NCI-H2227 (cell line): ENCODE measurements around the gene IL1RAP.
"Not testable (repeated sequence)": the region's sequence is repeated elsewhere in the genome, so short reads cannot be mapped to it uniquely, and the experiment has no call there.

Experiments used
- DNase-seq: peaks from one replicate; lab custom pipeline; 2025; ENCODE audit not compliant: unreplicated experiment; lab: John Stamatoyannopoulos, UW

The IL1RAP gene

GRCh38 chr3:190505381-190506003, 8.4 kb upstream of the IL1RAP start:
- no peak for DNase-seq

GRCh38 chr3:190506271-190506670, 7.6 kb upstream of the IL1RAP start:
- DNase-seq, result no peak

GRCh38 chr3:190512666-190513065, 1.2 kb upstream of the IL1RAP start:
- no peak for DNase-seq

GRCh38 chr3:190514413-190515153, 698 bp downstream of the IL1RAP start:
- DNase-seq, result no peak

GRCh38 chr3:190516416-190516815, 2.5 kb downstream of the IL1RAP start:
- DNase-seq, result no peak

GRCh38 chr3:190517687-190518086, 3.8 kb downstream of the IL1RAP start:
- DNase-seq, result no peak

- DNase-seq, result not testable (repeated sequence)
These were observed 4.6 kb downstream of the IL1RAP start for GRCh38 chr3:190518531-190518930.

GRCh38 chr3:190519886-190520285, 6.0 kb downstream of the IL1RAP start:
- no peak for DNase-seq

GRCh38 chr3:190521998-190522397, 8.1 kb downstream of the IL1RAP start:
- no peak for DNase-seq

GRCh38 chr3:190522621-190523222, 8.8 kb downstream of the IL1RAP start:
- no peak for DNase-seq

GRCh38 chr3:190524942-190525341, 11.1 kb downstream of the IL1RAP start:
- DNase-seq, result no peak

- DNase-seq, result no peak
These were observed 11.7 kb downstream of the IL1RAP start for GRCh38 chr3:190525634-190526033.

- no peak for DNase-seq
These were observed 13.2 kb downstream of the IL1RAP start for GRCh38 chr3:190526787-190527762.

- DNase-seq, result no peak
These were observed 14.8 kb downstream of the IL1RAP start for GRCh38 chr3:190528706-190529105.

GRCh38 chr3:190531406-190531805, 17.5 kb downstream of the IL1RAP start:
- DNase-seq, result no peak

- no peak for DNase-seq
These were observed 18.9 kb downstream of the IL1RAP start for GRCh38 chr3:190532731-190533203.

- no peak for DNase-seq
These were observed 19.8 kb downstream of the IL1RAP start for GRCh38 chr3:190533511-190534281.

- no peak for DNase-seq
These were observed 20.5 kb downstream of the IL1RAP start for GRCh38 chr3:190534386-190534785.

GRCh38 chr3:190534986-190535385, 21.1 kb downstream of the IL1RAP start:
- DNase-seq, result no peak

- no peak for DNase-seq
These were observed 23.3 kb downstream of the IL1RAP start for GRCh38 chr3:190537146-190537545.
